Measurements from ENCODE around the gene GIPC3.
"Not testable (repeated sequence)": the region's sequence is repeated elsewhere in the genome, so short reads cannot be mapped to it uniquely, and the experiment has no call there.

Gene GIPC3

DNA sequence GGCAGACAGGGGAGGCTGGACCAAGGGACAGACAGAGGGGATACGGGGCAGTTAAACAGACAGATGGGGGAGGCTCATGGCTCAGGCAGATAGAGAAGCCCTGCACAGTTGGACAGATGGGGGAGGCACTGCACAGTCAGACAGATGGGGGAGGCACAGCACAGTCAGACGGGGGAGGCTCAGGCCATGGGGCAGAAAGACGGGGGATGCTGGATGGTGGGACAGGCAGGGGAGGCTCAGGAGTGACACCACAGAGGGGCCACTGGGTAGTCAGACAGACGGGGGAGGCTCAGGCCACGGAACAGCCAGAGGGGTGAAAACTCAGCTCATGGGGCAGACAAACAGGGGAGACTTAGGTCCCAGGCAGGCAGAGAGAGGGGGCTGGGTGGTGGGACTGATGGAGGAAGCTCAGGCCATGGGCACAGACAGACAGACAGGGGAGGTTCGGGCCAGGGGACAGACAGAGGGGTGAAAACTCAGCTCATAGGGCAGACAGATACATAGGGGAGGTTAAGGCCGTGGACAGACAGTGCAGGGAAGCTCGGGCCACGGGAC is 28.8 kb upstream of the GIPC3 start:
- in situ Hi-C loops (cut with HindIII; ENCODE audit: low sequenced_read_pairs) = no loop called here
- peak overlapping the region; percentile 69 for H3K4me3 ChIP-seq (ENCODE audit: low read depth, low read length)
- no peak for DNase-seq (ENCODE audit: low read depth)
- no peak for TF ChIP-seq CTCF (IDR thresholded peaks at IDR 0.05; ENCODE audit: low read depth, low read length, missing control alignments)

- in situ Hi-C loops (cut with HindIII; ENCODE audit: low sequenced_read_pairs) = no loop called here
- TF ChIP-seq CTCF (IDR thresholded peaks at IDR 0.05; ENCODE audit: low read depth, low read length, missing control alignments) = no peak
- H3K4me3 ChIP-seq (ENCODE audit: low read depth, low read length) = peak overlapping the region; percentile 69
- no peak for DNase-seq (ENCODE audit: low read depth)
Measured at GRCh38 chr19:3556978-3557460, 28.3 kb upstream of the GIPC3 start.

DNA sequence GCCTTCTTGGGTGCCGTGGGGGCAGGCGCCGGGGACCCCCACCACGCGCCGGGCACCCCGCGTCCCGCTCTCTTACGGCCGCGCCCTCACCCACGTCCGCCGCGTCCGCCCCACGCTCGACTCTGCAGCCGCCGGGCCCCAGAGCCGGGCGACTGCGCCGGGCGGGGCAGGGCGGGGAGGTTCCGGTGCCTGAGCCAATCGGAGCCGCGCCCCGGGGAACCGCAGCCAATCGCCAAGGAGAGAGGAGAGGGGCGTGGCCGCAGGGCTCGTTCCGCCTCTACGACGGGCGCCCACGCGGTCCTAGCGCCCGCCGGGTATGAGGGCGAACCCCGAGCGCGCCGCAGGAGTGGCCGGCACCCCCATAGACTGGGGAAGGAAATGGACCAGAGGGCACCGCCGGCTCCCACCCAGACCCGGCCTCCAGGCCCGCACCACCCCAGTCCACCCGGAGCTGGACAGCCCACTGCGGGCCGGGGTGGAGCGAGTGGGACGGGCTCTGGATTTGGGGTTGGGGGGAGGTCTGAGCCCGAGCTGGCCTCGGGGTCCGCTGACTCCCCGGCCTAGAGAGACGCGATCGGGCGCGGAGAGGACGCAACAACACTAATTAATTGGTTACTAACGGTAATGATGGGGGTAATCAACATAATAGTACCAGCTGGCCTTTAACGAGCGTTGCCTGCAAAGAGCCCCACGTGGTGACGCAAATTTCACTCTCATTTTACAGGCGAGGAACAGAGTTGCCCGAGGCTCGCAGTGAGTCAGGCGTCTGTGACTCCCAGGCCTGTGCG is 27.6 kb upstream of the GIPC3 start, which contains the start of gene MFSD12:
Gene MFSD12, minus strand, starts transcription at position 126 of the 788 bp plus-strand sequence. CDS start 183 bp downstream, outside the sequence.
- H3K4me3 ChIP-seq (ENCODE audit: low read depth, low read length) = peak within 1 kb of the TSS; percentile 69
- in situ Hi-C loops (cut with HindIII; ENCODE audit: low sequenced_read_pairs) = no loop called here
- TF ChIP-seq CTCF (IDR thresholded peaks at IDR 0.05; ENCODE audit: low read depth, low read length, missing control alignments) = no peak

GRCh38 chr19:3563709-3564524 is 21.4 kb upstream of the GIPC3 start:
- no peak for DNase-seq (ENCODE audit: low read depth)
- in situ Hi-C loops (cut with HindIII; ENCODE audit: low sequenced_read_pairs) = no loop called here
- no peak for TF ChIP-seq CTCF (IDR thresholded peaks at IDR 0.05; ENCODE audit: low read depth, low read length, missing control alignments)
- no peak overlapping the region for H3K4me3 ChIP-seq (ENCODE audit: low read depth, low read length)

More for the DNA sequence above, 27.6 kb upstream of the GIPC3 start, which contains the start of gene MFSD12:
- peak; percentile 73 for DNase-seq (ENCODE audit: low read depth)

GRCh38 chr19:3565139-3565538 is 20.1 kb upstream of the GIPC3 start:
- DNase-seq (ENCODE audit: low read depth) = no peak
- in situ Hi-C loops (cut with HindIII; ENCODE audit: low sequenced_read_pairs) = no loop called here
- TF ChIP-seq CTCF (IDR thresholded peaks at IDR 0.05; ENCODE audit: low read depth, low read length, missing control alignments) = no peak
- no peak overlapping the region for H3K4me3 ChIP-seq (ENCODE audit: low read depth, low read length)

DNA sequence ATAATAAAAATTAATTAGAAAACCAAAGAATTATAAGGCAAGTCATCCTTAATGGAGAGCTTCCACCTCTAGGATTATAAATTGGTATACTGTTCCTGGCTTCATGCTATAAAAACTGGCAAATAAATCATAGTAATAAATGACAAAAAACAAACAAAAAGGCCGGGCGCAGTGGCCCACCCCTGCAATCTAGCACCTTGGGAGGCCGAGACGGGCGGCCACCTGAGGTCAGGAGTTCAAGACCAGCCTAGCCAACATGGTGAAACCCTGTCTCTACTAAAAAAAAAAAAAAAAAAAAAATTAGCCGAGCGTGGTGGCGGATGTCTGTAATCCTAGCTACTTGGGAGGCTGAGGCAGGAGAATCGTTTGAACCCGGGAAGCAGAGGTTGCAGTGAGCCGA is 15.2 kb upstream of the GIPC3 start:
- in situ Hi-C loops (cut with HindIII; ENCODE audit: low sequenced_read_pairs); H3K4me3 ChIP-seq (ENCODE audit: low read depth, low read length); DNase-seq (ENCODE audit: low read depth): not testable (repeated sequence)

All from astrocyte of the cerebellum (primary cell).